SJSA1 (cell line): ENCODE measurements around the gene RNF144A. TPM values are rescaled to one million over a fixed set of nuclear protein-coding genes. Genes with fewer than 3 reads are reported as not detected.

Experiments
- DNase-seq, 2 experiments: peaks; one replicate each; pipeline ENCODE4 v3.0.0-alpha.2; 2015 to 2020; ENCODE audit warnings: low spot score in 2 of 2, low read depth in 1 of 2
- H3K27ac ChIP-seq: fragments of 250-450 bp; sonication (Bioruptor Pico); 2 replicates; pipeline ENCODE4 v1.5.1; 2020; ENCODE audit warnings: mild to moderate bottlenecking, moderate library complexity
- H3K27me3 ChIP-seq: fragments of 250-450 bp; sonication (Bioruptor Pico); replicated peaks from 2 replicates; pipeline ENCODE4 v1.5.1; 2020; ENCODE audit warnings: mild to moderate bottlenecking, moderate library complexity
- H3K36me3 ChIP-seq: fragments of 250-450 bp; sonication (Bioruptor Pico); 2 replicates; pipeline ENCODE4 v1.5.1; 2020; ENCODE audit warnings: mild to moderate bottlenecking
- H3K4me1 ChIP-seq: fragments of 250-450 bp; sonication (Bioruptor Pico); replicated peaks from 2 replicates; pipeline ENCODE4 v1.6.1; 2021; ENCODE audit warnings: mild to moderate bottlenecking
- H3K4me3 ChIP-seq: fragments of 250-450 bp; sonication (Bioruptor Pico); 2 replicates; pipeline ENCODE4 v1.5.1; 2020; ENCODE audit warnings: mild to moderate bottlenecking
- H3K9me3 ChIP-seq: fragments of 250-450 bp; sonication (Bioruptor Pico); replicated peaks from 2 replicates; pipeline ENCODE4 v1.5.1; 2020; ENCODE audit warnings: mild to moderate bottlenecking
- total RNA-seq: library from RNA; depleted of rRNA; stranded (reverse); fragments of >200 nt; shearing (Covaris generic); gene quantifications from 2 replicates; pipeline ENCODE4 v1.2.3, GENCODE V29; 2014; rRNA removed

RNF144A gene
- total RNA-seq, result 5.3 and 7.3 TPM in 2 replicates

- H3K4me1 ChIP-seq, result peaks cover 27% of the 10 kb centered on the region
- H3K9me3 ChIP-seq, result no peaks in the 10 kb centered on the region
- no peaks in the 10 kb centered on the region for H3K27me3 ChIP-seq
- DNase-seq, result peak in 1 of 2 experiments; percentile 37
- no peak within 1 kb of the TSS for H3K27ac ChIP-seq
- peak within 1 kb of the TSS; percentile 83 for H3K4me3 ChIP-seq
- H3K36me3 ChIP-seq, result no peaks in the 10 kb centered on the region; the same call in 1 of the 2 replicates
These were observed at the start of gene RNF144A for GRCh38 chr2:6917071-6917760. Gene RNF144A, plus strand, starts transcription at chr2:6917412. Its CDS starts 79,515 bp downstream, at chr2:6996927.

GRCh38 chr2:6872394-6872793, 44.8 kb upstream of the RNF144A start:
- Histone ChIP-seq H3K27ac (no peak overlapping the region), H3K9me3 (no peaks in the 10 kb centered on the region), H3K27me3 (no peaks in the 10 kb centered on the region), H3K36me3 (no peaks in the 10 kb centered on the region), H3K4me3 (no peak overlapping the region), H3K4me1 (no peaks in the 10 kb centered on the region)
- DNase-seq, result no peak

GRCh38 chr2:6874032-6874431, 43.2 kb upstream of the RNF144A start:
- Histone ChIP-seq H3K4me3 (no peak overlapping the region), H3K27me3 (no peaks in the 10 kb centered on the region), H3K27ac (no peak overlapping the region), H3K36me3 (no peaks in the 10 kb centered on the region), H3K9me3 (no peaks in the 10 kb centered on the region), H3K4me1 (no peaks in the 10 kb centered on the region)
- DNase-seq, result no peak

- Histone ChIP-seq H3K27me3 (no peaks in the 10 kb centered on the region), H3K36me3 (no peaks in the 10 kb centered on the region), H3K27ac (no peak overlapping the region), H3K9me3 (no peaks in the 10 kb centered on the region), H3K4me3 (no peak overlapping the region), H3K4me1 (no peaks in the 10 kb centered on the region)
- no peak for DNase-seq
These were observed 40.9 kb upstream of the RNF144A start for GRCh38 chr2:6876309-6876708.

GRCh38 chr2:6877402-6878304, 39.6 kb upstream of the RNF144A start, which contains the start of gene RSAD2:
Gene RSAD2, plus strand, starts transcription at chr2:6877777. Its CDS starts 24 bp downstream, at chr2:6877801.
- no peaks in the 10 kb centered on the region for H3K27me3 ChIP-seq
- peak within 1 kb of the TSS; percentile 6; the same call in 1 of the 2 replicates for H3K4me3 ChIP-seq
- DNase-seq, result no peak
- no peaks in the 10 kb centered on the region for H3K9me3 ChIP-seq
- H3K36me3 ChIP-seq, result no peaks in the 10 kb centered on the region
- H3K27ac ChIP-seq, result no peak within 1 kb of the TSS
- H3K4me1 ChIP-seq, result no peaks in the 10 kb centered on the region

GRCh38 chr2:6878549-6878948, 38.7 kb upstream of the RNF144A start:
- Histone ChIP-seq H3K9me3 (no peaks in the 10 kb centered on the region), H3K4me1 (no peaks in the 10 kb centered on the region), H3K36me3 (no peaks in the 10 kb centered on the region), H3K27ac (no peak overlapping the region), H3K27me3 (no peaks in the 10 kb centered on the region), H3K4me3 (no peak overlapping the region)
- DNase-seq, result no peak

GRCh38 chr2:6879011-6879410, 38.2 kb upstream of the RNF144A start:
- DNase-seq, result no peak
- H3K4me3 ChIP-seq, result no peak overlapping the region
- no peaks in the 10 kb centered on the region for H3K4me1 ChIP-seq
- no peak overlapping the region for H3K27ac ChIP-seq
- H3K36me3 ChIP-seq, result no peaks in the 10 kb centered on the region
- no peaks in the 10 kb centered on the region for H3K27me3 ChIP-seq
- no peaks in the 10 kb centered on the region for H3K9me3 ChIP-seq

GRCh38 chr2:6880200-6880733, 36.9 kb upstream of the RNF144A start:
- H3K36me3 ChIP-seq, result no peaks in the 10 kb centered on the region

GRCh38 chr2:6881046-6881445, 36.2 kb upstream of the RNF144A start:
- no peak overlapping the region for H3K27ac ChIP-seq
- no peaks in the 10 kb centered on the region for H3K4me1 ChIP-seq
- no peaks in the 10 kb centered on the region for H3K36me3 ChIP-seq
- no peaks in the 10 kb centered on the region for H3K27me3 ChIP-seq
- no peak overlapping the region for H3K4me3 ChIP-seq
- H3K9me3 ChIP-seq, result no peaks in the 10 kb centered on the region
- DNase-seq, result no peak

More at GRCh38 chr2:6880200-6880733, 36.9 kb upstream of the RNF144A start:
- no peaks in the 10 kb centered on the region for H3K4me1 ChIP-seq
- H3K9me3 ChIP-seq, result no peaks in the 10 kb centered on the region
- H3K4me3 ChIP-seq, result no peak overlapping the region
- no peak for DNase-seq
- no peak overlapping the region for H3K27ac ChIP-seq
- H3K27me3 ChIP-seq, result no peaks in the 10 kb centered on the region

- Histone ChIP-seq H3K27me3 (no peaks in the 10 kb centered on the region), H3K9me3 (no peaks in the 10 kb centered on the region), H3K36me3 (no peaks in the 10 kb centered on the region), H3K27ac (no peak overlapping the region), H3K4me1 (no peaks in the 10 kb centered on the region), H3K4me3 (no peak overlapping the region)
- no peak for DNase-seq
These were observed 35.7 kb upstream of the RNF144A start for GRCh38 chr2:6881516-6881915.

- no peak for DNase-seq
These were observed 33.6 kb upstream of the RNF144A start for GRCh38 chr2:6883448-6884122.

GRCh38 chr2:6885551-6885950, 31.7 kb upstream of the RNF144A start:
- Histone ChIP-seq H3K36me3 (no peaks in the 10 kb centered on the region), H3K9me3 (no peaks in the 10 kb centered on the region), H3K27ac (no peak overlapping the region), H3K4me3 (no peak overlapping the region), H3K4me1 (no peaks in the 10 kb centered on the region), H3K27me3 (no peaks in the 10 kb centered on the region)
- DNase-seq, result no peak

More at GRCh38 chr2:6883448-6884122, 33.6 kb upstream of the RNF144A start:
- no peak overlapping the region for H3K27ac ChIP-seq
- H3K9me3 ChIP-seq, result no peaks in the 10 kb centered on the region
- no peaks in the 10 kb centered on the region for H3K4me1 ChIP-seq
- no peaks in the 10 kb centered on the region for H3K27me3 ChIP-seq
- H3K4me3 ChIP-seq, result no peak overlapping the region
- no peaks in the 10 kb centered on the region for H3K36me3 ChIP-seq

- Histone ChIP-seq H3K4me1 (no peaks in the 10 kb centered on the region), H3K36me3 (no peaks in the 10 kb centered on the region), H3K9me3 (no peaks in the 10 kb centered on the region), H3K27me3 (no peaks in the 10 kb centered on the region), H3K4me3 (no peak overlapping the region), H3K27ac (no peak overlapping the region)
- no peak for DNase-seq
These were observed 31.2 kb upstream of the RNF144A start for GRCh38 chr2:6885968-6886367.
